Nephron (organoid): ENCODE results near the gene KATNIP.

Experiments used
- H3K27ac Mint-ChIP-seq, 3 experiments: 2 replicates each; pipeline ENCODE4 v1.8.0; 2020; ENCODE audit warnings: mixed read lengths in 3 of 3, mild to moderate bottlenecking in 2 of 3, moderate library complexity in 1 of 3
- H3K27me3 Mint-ChIP-seq: 2 replicates; pipeline ENCODE4 v1.8.0; 2021; ENCODE audit warnings: low read depth, mild to moderate bottlenecking, moderate library complexity, mixed read lengths
- H3K36me3 Mint-ChIP-seq: 2 replicates; pipeline ENCODE4 v1.8.0; 2020; ENCODE audit warnings: low read depth, mixed read lengths
- H3K4me1 Mint-ChIP-seq: 2 replicates; pipeline ENCODE4 v1.8.0; 2020; ENCODE audit warnings: mixed read lengths
- H3K4me3 Mint-ChIP-seq, 3 experiments: 2 replicates each; pipeline ENCODE4 v1.8.0; 2020; ENCODE audit warnings: mild to moderate bottlenecking in 3 of 3, mixed read lengths in 3 of 3, moderate library complexity in 2 of 3
- H3K9me3 Mint-ChIP-seq: 2 replicates; pipeline ENCODE4 v1.8.0; 2020; ENCODE audit warnings: mixed read lengths
- CTCF ChIP-seq, 3 experiments: fragments of 200-600 bp; sonication (generic); IDR thresholded peaks; one replicate each; pipeline ENCODE4 v1.5.0; 2021; ENCODE audit warnings: antibody characterized with exemption in 3 of 3; ENCODE audit not compliant: unreplicated experiment in 3 of 3

The KATNIP gene

GRCh38 chr16:27508476-27508875 lies 41.5 kb upstream of the KATNIP start:
- TF ChIP-seq CTCF (IDR thresholded peaks at IDR 0.05; ENCODE audit: unreplicated experiment in 3 of 3) = no peak
- Mint-ChIP-seq H3K9me3 (peaks cover 2% of the 10 kb centered on the region), H3K27ac (peak overlapping the region; percentile 25 to 80 (median 72)), H3K4me1 (peaks cover 5% of the 10 kb centered on the region), H3K27me3 (no peaks in the 10 kb centered on the region), H3K4me3 (no peak overlapping the region), H3K36me3 (peaks cover 84% of the 10 kb centered on the region)

DNA sequence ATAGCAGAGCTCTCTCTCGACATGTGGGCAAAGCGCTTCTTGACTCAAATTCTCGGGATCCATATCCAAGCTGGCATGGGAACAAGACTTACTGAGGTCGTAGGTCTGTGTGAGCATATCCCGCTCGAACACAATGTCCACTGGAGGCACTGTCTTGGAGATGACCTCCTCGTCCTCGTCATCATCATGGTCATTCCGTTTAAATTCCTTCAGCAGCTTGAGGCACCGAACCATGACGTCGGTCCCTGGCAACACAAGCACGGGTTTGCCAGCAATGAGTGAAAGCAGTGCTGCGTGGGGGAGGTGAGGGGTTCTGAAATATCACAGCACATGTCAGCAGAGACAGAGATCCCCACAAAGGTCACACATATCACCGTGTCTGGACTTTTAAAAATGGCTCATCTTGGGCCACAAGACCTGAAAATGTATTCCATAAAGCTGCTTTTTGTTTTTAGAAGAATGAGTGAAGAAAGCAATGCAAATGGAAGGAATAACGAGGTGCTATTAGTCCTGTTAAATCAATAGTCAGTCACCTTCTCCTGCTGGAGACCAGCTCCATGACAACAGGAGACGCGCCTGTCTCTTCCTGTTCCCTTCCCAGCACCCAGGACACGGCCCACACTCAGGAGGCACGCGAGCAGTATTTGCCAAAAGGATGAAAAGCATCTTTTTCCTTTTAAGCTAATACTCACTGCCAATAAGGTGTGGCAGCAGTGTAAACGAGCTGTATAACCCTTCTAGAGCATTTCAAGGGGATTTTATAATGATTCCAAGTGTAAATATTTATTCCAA lies 38.1 kb upstream of the KATNIP start:
- peaks cover 81% of the 10 kb centered on the region for H3K36me3 Mint-ChIP-seq
- H3K4me3 Mint-ChIP-seq = no peak overlapping the region
- no peaks in the 10 kb centered on the region for H3K27me3 Mint-ChIP-seq
- peaks cover 2% of the 10 kb centered on the region for H3K9me3 Mint-ChIP-seq
- TF ChIP-seq CTCF (IDR thresholded peaks at IDR 0.05; ENCODE audit: unreplicated experiment in 3 of 3) = peak in 2 of 3 experiments; percentile 15 to 20
- peak overlapping the region; percentile 55 to 85 (median 63) for H3K27ac Mint-ChIP-seq
- peaks cover 5% of the 10 kb centered on the region for H3K4me1 Mint-ChIP-seq

- no peaks in the 10 kb centered on the region for H3K27me3 Mint-ChIP-seq
- H3K27ac Mint-ChIP-seq = no peak overlapping the region
- no peak for TF ChIP-seq CTCF (IDR thresholded peaks at IDR 0.05; ENCODE audit: unreplicated experiment in 3 of 3)
- peaks cover 2% of the 10 kb centered on the region for H3K9me3 Mint-ChIP-seq
- H3K4me3 Mint-ChIP-seq = no peak overlapping the region
- peaks cover 80% of the 10 kb centered on the region for H3K36me3 Mint-ChIP-seq
- peaks cover 11% of the 10 kb centered on the region for H3K4me1 Mint-ChIP-seq
Observed at GRCh38 chr16:27514806-27515205, 35.1 kb upstream of the KATNIP start.

- Mint-ChIP-seq H3K27ac (no peak overlapping the region), H3K4me1 (peaks cover 11% of the 10 kb centered on the region), H3K27me3 (no peaks in the 10 kb centered on the region), H3K36me3 (peaks cover 78% of the 10 kb centered on the region), H3K4me3 (no peak overlapping the region), H3K9me3 (peaks cover 2% of the 10 kb centered on the region)
- TF ChIP-seq CTCF (IDR thresholded peaks at IDR 0.05; ENCODE audit: unreplicated experiment in 3 of 3) = peak; percentile 44 to 56 (median 55)
Observed at GRCh38 chr16:27515874-27516353, 34.0 kb upstream of the KATNIP start.

DNA sequence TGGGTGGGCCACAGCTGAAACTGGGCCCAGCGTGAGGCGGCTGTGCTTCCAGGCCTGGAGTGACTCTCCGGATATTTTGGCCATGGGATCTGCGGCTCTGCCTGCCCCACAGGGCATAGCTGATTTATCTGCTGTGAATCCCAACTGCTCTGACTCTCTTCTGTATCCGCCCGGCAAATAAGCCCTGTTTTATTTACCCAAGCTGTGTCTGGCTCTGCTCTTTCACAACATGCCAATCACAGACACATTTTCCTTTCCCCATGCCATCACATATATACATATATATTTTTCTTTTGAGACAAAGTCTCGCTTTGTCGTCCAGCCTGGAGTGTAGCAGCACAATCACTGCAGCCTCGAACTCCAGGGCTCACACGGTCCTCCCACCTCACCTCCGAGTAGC lies 33.6 kb upstream of the KATNIP start:
- Mint-ChIP-seq H3K4me3 (no peak overlapping the region), H3K36me3 (peaks cover 77% of the 10 kb centered on the region), H3K9me3 (peaks cover 2% of the 10 kb centered on the region), H3K27me3 (no peaks in the 10 kb centered on the region), H3K4me1 (peaks cover 14% of the 10 kb centered on the region), H3K27ac (no peak overlapping the region)
- TF ChIP-seq CTCF (IDR thresholded peaks at IDR 0.05; ENCODE audit: unreplicated experiment in 3 of 3) = no peak

- peaks cover 76% of the 10 kb centered on the region for H3K36me3 Mint-ChIP-seq
- H3K4me3 Mint-ChIP-seq = no peak overlapping the region
- peaks cover 21% of the 10 kb centered on the region for H3K4me1 Mint-ChIP-seq
- H3K27me3 Mint-ChIP-seq = no peaks in the 10 kb centered on the region
- H3K27ac Mint-ChIP-seq = peak overlapping the region in 1 of 3 experiments; percentile 43
- no peaks in the 10 kb centered on the region for H3K9me3 Mint-ChIP-seq
- no peak for TF ChIP-seq CTCF (IDR thresholded peaks at IDR 0.05; ENCODE audit: unreplicated experiment in 3 of 3)
Observed at GRCh38 chr16:27517664-27518063, 32.3 kb upstream of the KATNIP start.
